BLaER1 treated with 17β-estradiol and CSF1 and Interleukin-3, amounts not matched to agents 10 nM and 100 nM (cell line): Measurements from ENCODE around the gene FNDC3B.

Experiments
- H3K27ac ChIP-seq, 11 experiments: shearing (Covaris generic); formaldehyde crosslinking; 2 replicates each; pipeline ENCODE4 v1.8.1; 2022
- H3K27me3 ChIP-seq, 11 experiments: shearing (Covaris generic); formaldehyde crosslinking; 2 replicates each; pipeline ENCODE4 v1.8.1; 2022
- H3K36me3 ChIP-seq, 11 experiments: shearing (Covaris generic); formaldehyde crosslinking; 2 replicates each; pipeline ENCODE4 v1.8.1; 2022
- H3K4me1 ChIP-seq, 10 experiments: shearing (Covaris generic); formaldehyde crosslinking; 2 replicates each; pipeline ENCODE4 v1.8.1; 2022
- H3K4me2 ChIP-seq, 11 experiments: shearing (Covaris generic); formaldehyde crosslinking; 2 replicates each; pipeline ENCODE4 v1.8.1; 2022
- H3K4me3 ChIP-seq, 10 experiments: shearing (Covaris generic); formaldehyde crosslinking; 2 replicates each; pipeline ENCODE4 v1.8.1; 2022
- H3K9ac ChIP-seq, 11 experiments: shearing (Covaris generic); formaldehyde crosslinking; 2 replicates each; pipeline ENCODE4 v1.8.1; 2022
- H3K9me3 ChIP-seq, 11 experiments: shearing (Covaris generic); formaldehyde crosslinking; replicated peaks in 1 of 11; 2 replicates each; pipeline ENCODE4 v1.8.1; 2022
- H4K20me1 ChIP-seq, 11 experiments: shearing (Covaris generic); formaldehyde crosslinking; 2 replicates each; pipeline ENCODE4 v1.8.1; 2022
- Cebpa-rat ChIP-seq, 11 experiments: shearing (Covaris generic); IDR thresholded peaks; 2 replicates each; pipeline ENCODE4 v1.8.1; 2022

The FNDC3B gene

GRCh38 chr3:172208586-172209332 lies 169.4 kb downstream of the FNDC3B start:
- H3K4me3 ChIP-seq: no peak overlapping the region
- peaks cover 0 to 89% (median 22%) of the 10 kb centered on the region in 11 experiments; a peak in 14 of 22 replicates for H4K20me1 ChIP-seq
- peaks cover 0 to 15% (median 10%) of the 10 kb centered on the region in 11 experiments; a peak in 15 of 22 replicates for H3K9me3 ChIP-seq
- peak overlapping the region in 5 of 11 experiments; percentile 18 to 55 (median 45); a peak in 6 of 22 replicates for H3K4me2 ChIP-seq
- H3K9ac ChIP-seq: no peak overlapping the region
- no peak for TF ChIP-seq Cebpa-rat (IDR thresholded peaks at IDR 0.05)
- peaks cover 0 to 63% (median 6%) of the 10 kb centered on the region in 10 experiments; a peak in 10 of 20 replicates for H3K4me1 ChIP-seq
- H3K36me3 ChIP-seq: peaks cover 4 to 58% (median 17%) of the 10 kb centered on the region in 11 experiments; a peak in 18 of 22 replicates
- peak overlapping the region in 1 of 11 experiments; percentile 19; a peak in 1 of 22 replicates for H3K27ac ChIP-seq
- H3K27me3 ChIP-seq: no peaks in the 10 kb centered on the region

DNA sequence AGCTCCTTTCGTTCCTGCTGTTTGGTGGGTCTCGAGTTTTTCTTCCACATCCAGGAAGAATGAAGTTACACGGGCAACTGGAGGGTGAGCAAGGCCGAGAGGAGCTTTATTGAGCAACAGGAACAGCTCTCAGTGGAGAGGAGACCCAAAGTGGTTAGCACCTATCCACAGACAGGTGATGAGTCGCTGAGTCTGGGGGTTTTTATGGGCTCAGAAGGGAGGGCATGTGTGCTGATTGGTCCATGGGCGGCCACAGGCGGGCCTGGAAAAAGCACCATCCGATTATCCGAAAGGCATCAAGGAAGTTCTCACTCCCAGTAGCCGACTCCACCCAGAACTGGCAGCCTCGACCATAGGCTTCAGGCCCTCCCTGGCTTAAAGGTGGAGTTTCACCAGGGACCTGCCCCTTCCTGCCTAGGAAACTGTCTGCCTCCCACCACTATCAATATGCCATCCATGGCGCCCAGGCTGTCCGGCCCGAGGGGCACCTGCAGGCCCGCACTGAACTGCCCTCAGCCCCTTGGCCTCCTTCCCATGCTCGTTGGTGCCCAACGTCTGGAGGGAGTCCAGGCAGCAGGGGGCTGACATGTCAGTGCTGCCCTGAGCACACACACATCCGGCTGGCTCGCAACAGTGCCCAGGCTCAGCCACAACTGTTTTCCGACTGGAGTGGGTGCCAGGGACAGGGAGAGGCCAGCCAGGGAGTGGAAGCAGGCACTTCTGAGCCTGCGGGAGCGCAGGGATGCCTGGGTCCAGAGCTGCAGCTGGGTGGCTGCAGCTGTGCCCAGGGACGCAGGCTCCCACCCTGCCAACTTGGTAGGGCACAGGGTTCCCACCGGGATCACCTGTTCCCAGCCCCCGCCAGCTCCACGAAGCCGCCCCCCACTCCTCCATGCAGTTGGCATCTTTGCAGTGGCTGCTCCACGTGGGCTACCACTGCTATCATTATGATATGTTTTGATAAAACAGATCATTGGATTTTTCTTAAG lies 170.2 kb downstream of the FNDC3B start:
- H3K27ac ChIP-seq: peak overlapping the region in 2 of 11 experiments; percentile 19 to 26; a peak in 2 of 22 replicates
- peak overlapping the region in 5 of 11 experiments; percentile 18 to 55 (median 45); a peak in 6 of 22 replicates for H3K4me2 ChIP-seq
- H3K36me3 ChIP-seq: peaks cover 4 to 49% (median 15%) of the 10 kb centered on the region in 11 experiments; a peak in 18 of 22 replicates
- H3K9ac ChIP-seq: no peak overlapping the region
- H3K9me3 ChIP-seq: peaks cover 0 to 15% (median 9%) of the 10 kb centered on the region in 11 experiments; a peak in 15 of 22 replicates
- H3K4me1 ChIP-seq: peaks cover 0 to 55% (median 6%) of the 10 kb centered on the region in 10 experiments; a peak in 10 of 20 replicates
- H3K4me3 ChIP-seq: no peak overlapping the region
- H3K27me3 ChIP-seq: no peaks in the 10 kb centered on the region
- H4K20me1 ChIP-seq: peaks cover 0 to 89% (median 26%) of the 10 kb centered on the region in 11 experiments; a peak in 14 of 22 replicates
- TF ChIP-seq Cebpa-rat (IDR thresholded peaks at IDR 0.05): no peak

GRCh38 chr3:172210355-172210754 lies 171.0 kb downstream of the FNDC3B start:
- peaks cover 4 to 47% (median 10%) of the 10 kb centered on the region in 11 experiments; a peak in 17 of 22 replicates for H3K36me3 ChIP-seq
- H3K27me3 ChIP-seq: no peaks in the 10 kb centered on the region
- H4K20me1 ChIP-seq: peaks cover 0 to 89% (median 26%) of the 10 kb centered on the region in 11 experiments; a peak in 14 of 22 replicates
- peaks cover 0 to 8% (median 2%) of the 10 kb centered on the region in 11 experiments; a peak in 14 of 22 replicates for H3K9me3 ChIP-seq
- H3K9ac ChIP-seq: no peak overlapping the region
- H3K27ac ChIP-seq: peak overlapping the region in 1 of 11 experiments; percentile 26; a peak in 2 of 22 replicates
- peak overlapping the region in 3 of 11 experiments; percentile 45 to 55 (median 47); a peak in 3 of 22 replicates for H3K4me2 ChIP-seq
- TF ChIP-seq Cebpa-rat (IDR thresholded peaks at IDR 0.05): no peak
- no peak overlapping the region for H3K4me3 ChIP-seq
- H3K4me1 ChIP-seq: peaks cover 0 to 51% (median 6%) of the 10 kb centered on the region in 10 experiments; a peak in 10 of 20 replicates

GRCh38 chr3:172211123-172211522 lies 171.7 kb downstream of the FNDC3B start:
- H4K20me1 ChIP-seq: peaks cover 0 to 94% (median 26%) of the 10 kb centered on the region in 11 experiments; a peak in 14 of 22 replicates
- H3K27ac ChIP-seq: no peak overlapping the region
- H3K27me3 ChIP-seq: no peaks in the 10 kb centered on the region
- peaks cover 0 to 3% (median 0%) of the 10 kb centered on the region in 11 experiments; a peak in 1 of 22 replicates for H3K9me3 ChIP-seq
- peaks cover 3 to 48% (median 9%) of the 10 kb centered on the region in 11 experiments; a peak in 17 of 22 replicates for H3K36me3 ChIP-seq
- H3K9ac ChIP-seq: no peak overlapping the region
- no peak for TF ChIP-seq Cebpa-rat (IDR thresholded peaks at IDR 0.05)
- peak overlapping the region in 1 of 11 experiments; percentile 33; a peak in 1 of 22 replicates for H3K4me2 ChIP-seq
- peaks cover 0 to 51% (median 6%) of the 10 kb centered on the region in 10 experiments; a peak in 10 of 20 replicates for H3K4me1 ChIP-seq
- H3K4me3 ChIP-seq: no peak overlapping the region

GRCh38 chr3:172213200-172213599 lies 173.8 kb downstream of the FNDC3B start:
- Histone ChIP-seq H3K4me2 (peak overlapping the region in 2 of 11 experiments; percentile 28 to 33; a peak in 3 of 22 replicates), H3K4me1 (peaks cover 0 to 50% (median 6%) of the 10 kb centered on the region in 10 experiments; a peak in 10 of 20 replicates), H3K9me3 (no peaks in the 10 kb centered on the region; a peak in 1 of 22 replicates), H3K36me3 (peaks cover 0 to 38% (median 9%) of the 10 kb centered on the region in 11 experiments; a peak in 15 of 22 replicates), H4K20me1 (peaks cover 0 to 95% (median 26%) of the 10 kb centered on the region in 11 experiments; a peak in 14 of 22 replicates), H3K27ac (no peak overlapping the region), H3K9ac (no peak overlapping the region), H3K27me3 (no peaks in the 10 kb centered on the region), H3K4me3 (no peak overlapping the region)
- no peak for TF ChIP-seq Cebpa-rat (IDR thresholded peaks at IDR 0.05)

GRCh38 chr3:172213904-172214303 lies 174.5 kb downstream of the FNDC3B start:
- H3K36me3 ChIP-seq: peaks cover 0 to 31% (median 6%) of the 10 kb centered on the region in 11 experiments; a peak in 15 of 22 replicates
- no peak overlapping the region for H3K27ac ChIP-seq
- TF ChIP-seq Cebpa-rat (IDR thresholded peaks at IDR 0.05): no peak
- H3K9me3 ChIP-seq: no peaks in the 10 kb centered on the region; a peak in 1 of 22 replicates
- H3K9ac ChIP-seq: no peak overlapping the region
- no peaks in the 10 kb centered on the region for H3K27me3 ChIP-seq
- H4K20me1 ChIP-seq: peaks cover 0 to 95% (median 22%) of the 10 kb centered on the region in 11 experiments; a peak in 14 of 22 replicates
- H3K4me3 ChIP-seq: no peak overlapping the region
- peaks cover 0 to 48% (median 3%) of the 10 kb centered on the region in 10 experiments; a peak in 10 of 20 replicates for H3K4me1 ChIP-seq
- no peak overlapping the region for H3K4me2 ChIP-seq

- H3K9me3 ChIP-seq: no peaks in the 10 kb centered on the region
- H3K9ac ChIP-seq: no peak overlapping the region
- H3K4me2 ChIP-seq: no peak overlapping the region
- H3K4me3 ChIP-seq: no peak overlapping the region
- H3K27ac ChIP-seq: no peak overlapping the region
- no peak for TF ChIP-seq Cebpa-rat (IDR thresholded peaks at IDR 0.05)
- H3K4me1 ChIP-seq: peaks cover 0 to 49% (median 0%) of the 10 kb centered on the region in 10 experiments; a peak in 6 of 20 replicates
- H3K36me3 ChIP-seq: peaks cover 0 to 20% (median 4%) of the 10 kb centered on the region in 11 experiments; a peak in 8 of 22 replicates
- peaks cover 0 to 96% (median 17%) of the 10 kb centered on the region in 11 experiments; a peak in 13 of 22 replicates for H4K20me1 ChIP-seq
- H3K27me3 ChIP-seq: no peaks in the 10 kb centered on the region
Observed at GRCh38 chr3:172216267-172216666, 176.9 kb downstream of the FNDC3B start.

DNA sequence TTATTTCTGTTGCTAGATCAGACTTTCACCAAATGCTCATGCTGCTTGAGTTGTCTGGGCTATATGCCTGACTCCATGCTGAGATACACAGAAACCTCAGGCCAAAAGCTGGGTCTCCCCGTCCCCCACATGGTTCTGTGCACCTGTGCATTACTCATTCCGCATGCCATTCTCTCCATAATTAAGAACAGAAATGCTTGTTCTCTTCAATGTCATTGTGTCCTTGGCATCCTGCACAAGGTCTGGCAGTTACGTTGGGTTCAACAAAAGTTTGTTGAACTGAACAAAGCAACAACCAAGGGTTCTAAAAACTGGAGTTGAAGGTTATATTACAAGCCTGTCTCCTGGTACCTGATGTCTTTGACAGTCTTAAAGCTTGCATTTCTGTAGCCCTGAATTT lies 177.5 kb downstream of the FNDC3B start:
- peaks cover 0 to 53% (median 0%) of the 10 kb centered on the region in 10 experiments; a peak in 6 of 20 replicates for H3K4me1 ChIP-seq
- H3K27ac ChIP-seq: no peak overlapping the region
- H3K9me3 ChIP-seq: no peaks in the 10 kb centered on the region
- H3K27me3 ChIP-seq: no peaks in the 10 kb centered on the region
- H3K36me3 ChIP-seq: peaks cover 0 to 20% (median 4%) of the 10 kb centered on the region in 11 experiments; a peak in 8 of 22 replicates
- H4K20me1 ChIP-seq: peaks cover 0 to 95% (median 17%) of the 10 kb centered on the region in 11 experiments; a peak in 13 of 22 replicates
- no peak overlapping the region for H3K9ac ChIP-seq
- H3K4me2 ChIP-seq: no peak overlapping the region
- TF ChIP-seq Cebpa-rat (IDR thresholded peaks at IDR 0.05): no peak
- H3K4me3 ChIP-seq: no peak overlapping the region
